HUDEP-2 (cell line): ENCODE data around the gene LRRC75A.

Experiments used
- DNase-seq, 76 experiments: peaks; one replicate each; lab custom pipeline; 2025; ENCODE audit not compliant: unreplicated experiment in 76 of 76; lab: John Stamatoyannopoulos, UW

LRRC75A gene

GRCh38 chr17:16473044-16474011 is 18.7 kb downstream of the LRRC75A start:
- DNase-seq: no peak

- DNase-seq: no peak
Measured at GRCh38 chr17:16472539-16472938, 19.5 kb downstream of the LRRC75A start.

GRCh38 chr17:16471295-16471694 is 20.7 kb downstream of the LRRC75A start:
- DNase-seq: no peak

- no peak for DNase-seq
Measured at GRCh38 chr17:16470265-16470664, 21.7 kb downstream of the LRRC75A start.

- no peak for DNase-seq
Measured at GRCh38 chr17:16468428-16468992, 23.5 kb downstream of the LRRC75A start.

DNA sequence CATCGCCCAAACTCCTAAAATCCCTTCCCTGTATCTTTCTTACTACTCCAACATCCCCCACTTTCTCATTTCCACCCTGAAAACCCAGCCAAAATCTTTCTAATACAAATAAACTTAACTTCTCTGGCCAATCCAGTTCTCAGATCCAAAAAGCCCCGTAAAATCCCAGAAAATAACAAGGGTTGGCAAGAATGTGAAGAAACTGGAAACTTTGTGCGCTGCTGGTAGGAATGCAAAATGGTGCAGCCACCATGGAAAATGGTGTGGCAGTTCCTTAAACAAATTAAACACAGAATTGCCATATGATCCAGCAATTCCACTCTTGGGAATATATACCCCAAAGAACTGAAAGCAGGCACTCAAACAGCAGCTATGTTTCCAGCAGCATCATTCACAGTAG is 24.1 kb downstream of the LRRC75A start:
- no peak for DNase-seq

- no peak for DNase-seq
Measured at GRCh38 chr17:16467044-16467443, 24.9 kb downstream of the LRRC75A start.

GRCh38 chr17:16466407-16466806 is 25.6 kb downstream of the LRRC75A start:
- no peak for DNase-seq

DNA sequence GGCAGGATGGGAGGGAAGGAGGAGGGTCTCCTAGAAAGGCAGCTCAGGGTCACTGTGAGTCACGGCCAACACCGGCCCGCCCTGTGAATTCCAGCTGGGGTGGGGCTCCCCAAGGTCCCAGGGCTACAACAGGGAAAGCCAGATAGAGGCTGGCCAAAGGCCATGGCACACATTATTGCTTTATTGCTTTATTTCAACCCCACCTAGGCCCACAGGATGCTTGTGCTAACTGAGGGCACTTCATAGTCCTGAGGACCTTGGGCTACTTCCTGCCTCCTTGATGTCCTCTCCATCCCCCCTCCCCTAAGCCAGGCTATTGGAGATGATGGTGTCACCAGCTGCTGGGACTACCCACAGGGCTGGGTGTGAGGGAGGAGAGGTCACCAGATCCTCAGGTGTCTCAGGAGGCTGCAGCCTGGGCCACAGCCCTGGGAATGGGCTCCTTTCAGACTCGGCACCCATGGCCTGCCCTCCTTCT is 26.1 kb downstream of the LRRC75A start:
- DNase-seq: no peak

GRCh38 chr17:16465052-16465312 is 27.0 kb downstream of the LRRC75A start:
- no peak for DNase-seq

- no peak for DNase-seq
Measured at GRCh38 chr17:16464303-16465051, 27.5 kb downstream of the LRRC75A start.

- DNase-seq: peak in 65 of 76 experiments; percentile 16 to 79 (median 61)
Measured at GRCh38 chr17:16463358-16464302, 28.4 kb downstream of the LRRC75A start.

DNA sequence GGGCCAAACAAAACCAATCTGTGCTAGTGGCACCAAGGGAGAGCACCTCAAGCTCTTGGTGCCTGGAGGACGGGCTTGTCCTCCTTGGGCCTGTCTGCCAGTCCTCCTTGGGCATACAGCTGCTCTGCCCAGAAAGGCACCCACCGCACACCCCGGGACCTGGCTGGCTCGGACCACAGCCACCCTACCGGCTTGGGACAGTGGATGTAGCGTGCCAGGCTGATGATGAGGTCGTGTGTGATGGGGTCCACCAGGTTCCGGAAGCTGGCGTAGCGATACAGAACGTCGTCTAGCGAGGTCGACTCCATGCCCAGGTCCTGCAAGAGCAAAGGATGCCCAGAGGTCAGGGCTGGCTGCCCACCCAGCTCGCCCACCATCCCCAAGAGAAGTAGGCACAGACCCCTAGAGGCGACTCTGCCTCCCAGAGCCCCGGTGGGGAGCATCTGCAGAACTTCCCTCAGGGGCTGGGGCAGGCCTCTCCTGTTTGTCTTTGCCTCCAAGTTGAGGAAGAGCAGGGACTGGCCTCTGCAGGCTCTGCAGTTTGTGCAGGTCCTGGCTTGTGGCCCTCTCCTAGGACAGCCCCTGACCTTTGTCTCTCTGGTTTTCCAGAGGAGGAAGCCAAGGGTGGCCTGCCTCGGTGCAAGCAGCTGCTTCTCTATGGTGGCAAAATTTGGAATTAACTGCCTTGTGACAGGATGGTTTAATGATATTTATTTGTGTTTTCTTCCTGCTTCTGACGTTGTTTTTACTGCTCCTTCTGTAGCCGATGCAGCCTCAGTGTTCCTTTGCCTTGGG is 29.7 kb downstream of the LRRC75A start:
- DNase-seq: no peak

GRCh38 chr17:16461606-16461866 is 30.5 kb downstream of the LRRC75A start:
- no peak for DNase-seq

GRCh38 chr17:16460796-16461605 is 31.0 kb downstream of the LRRC75A start:
- no peak for DNase-seq

GRCh38 chr17:16459855-16460550 is 32.0 kb downstream of the LRRC75A start:
- DNase-seq: no peak

- no peak for DNase-seq
Measured at GRCh38 chr17:16459271-16459670, 32.7 kb downstream of the LRRC75A start.

DNA sequence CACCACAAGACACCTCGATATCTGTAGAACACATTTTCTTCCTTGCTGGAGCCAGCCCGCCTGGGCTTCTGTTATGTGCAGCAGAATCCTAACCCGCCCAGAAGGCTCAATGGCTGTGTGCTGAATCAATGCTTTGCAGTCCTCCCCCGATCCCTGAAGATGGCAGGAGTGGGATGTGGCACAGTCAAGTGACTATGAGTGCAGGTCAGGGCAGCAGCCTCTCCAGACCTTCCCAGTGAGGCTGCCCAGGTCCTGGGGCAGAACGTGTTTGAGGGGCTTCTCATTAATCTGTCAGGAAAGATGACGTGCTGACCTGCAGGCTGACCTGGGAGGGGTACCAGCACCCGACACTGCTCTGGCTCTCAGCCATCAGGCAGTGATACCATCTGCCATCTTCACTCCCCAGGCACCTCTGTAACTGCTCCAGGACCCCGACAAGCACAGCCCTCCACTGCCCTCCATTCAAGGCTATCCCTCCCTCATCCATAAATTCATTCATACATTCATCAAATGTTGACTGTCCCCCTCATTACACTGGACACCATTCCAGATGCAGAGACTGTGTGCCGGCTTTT is 35.2 kb downstream of the LRRC75A start:
- peak in 35 of 76 experiments; percentile 14 to 53 (median 28) for DNase-seq
